NCI-H345 treated with DMSO at 0.1 percent for 48 hours (cell line): Measurements from ENCODE around the gene PHF21B.
"Not testable (repeated sequence)": the region's sequence is repeated elsewhere in the genome, so short reads cannot be mapped to it uniquely, and the experiment has no call there.

Experiments
- DNase-seq: peaks from one replicate; lab custom pipeline; 2025; ENCODE audit not compliant: unreplicated experiment; lab: John Stamatoyannopoulos, UW

PHF21B gene

DNA sequence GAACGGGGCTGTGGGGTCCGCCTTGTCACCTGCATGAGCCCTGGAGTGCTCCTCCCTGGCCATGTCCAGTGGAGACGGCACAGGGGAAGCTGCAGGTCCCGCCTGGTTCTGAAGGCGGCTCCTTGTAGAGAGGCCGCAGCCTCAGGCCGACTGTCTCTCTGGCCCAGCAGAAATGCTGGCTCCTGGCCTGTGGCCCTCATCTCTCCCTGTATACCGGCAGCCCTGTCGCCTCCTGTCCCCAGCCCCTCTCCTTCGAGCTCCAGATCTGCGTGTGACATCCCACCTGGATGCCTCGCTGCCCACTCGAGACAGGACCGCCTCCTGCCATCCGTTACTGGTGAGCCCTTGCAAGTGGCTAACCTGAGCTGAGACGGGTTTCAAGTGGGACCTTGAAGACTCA lies 73.6 kb downstream of the PHF21B start:
- DNase-seq, result no peak

DNA sequence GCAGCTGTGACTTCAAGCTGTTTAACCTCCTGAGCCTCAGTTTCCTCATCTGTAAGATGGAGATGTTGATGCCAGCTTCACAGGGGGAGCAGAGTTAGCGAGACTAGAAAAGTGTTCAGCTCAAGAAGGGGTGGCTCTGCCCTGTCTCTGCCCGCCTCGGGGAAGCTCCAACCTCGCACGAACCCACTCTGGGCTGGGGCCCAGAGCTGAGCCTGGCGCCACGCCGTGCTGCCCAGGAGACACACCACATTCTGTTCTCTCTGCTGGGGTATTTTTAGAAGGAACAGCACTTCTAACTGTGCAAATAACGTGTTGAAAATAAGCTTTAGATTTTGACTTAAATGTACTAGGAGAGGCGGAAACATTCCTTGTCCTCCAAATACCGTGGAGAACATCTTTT lies 74.1 kb downstream of the PHF21B start:
- no peak for DNase-seq

DNA sequence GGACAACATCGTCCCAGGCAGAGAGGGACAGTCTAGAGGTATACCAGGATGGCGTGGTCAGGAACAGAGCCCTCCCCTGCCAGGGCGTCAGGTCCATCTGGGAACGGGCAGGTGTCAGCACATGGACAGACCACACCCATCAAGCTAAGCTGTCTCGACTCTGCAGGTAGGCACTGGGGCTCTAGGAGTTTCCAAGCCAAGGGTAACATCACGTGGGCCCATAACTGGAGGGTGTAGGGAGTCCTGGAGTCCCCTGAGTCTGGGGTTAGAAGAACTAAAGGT lies 75.4 kb downstream of the PHF21B start:
- no peak for DNase-seq

GRCh38 chr22:44933666-44934453 lies 75.9 kb downstream of the PHF21B start:
- DNase-seq, result no peak

GRCh38 chr22:44932493-44932892 lies 77.3 kb downstream of the PHF21B start:
- DNase-seq, result no peak

- no peak for DNase-seq
These were observed 78.0 kb downstream of the PHF21B start for GRCh38 chr22:44931766-44932165.

- no peak for DNase-seq
These were observed 78.7 kb downstream of the PHF21B start for GRCh38 chr22:44931077-44931540.

GRCh38 chr22:44930711-44931035 lies 79.1 kb downstream of the PHF21B start:
- DNase-seq, result no peak

GRCh38 chr22:44930016-44930710 lies 79.6 kb downstream of the PHF21B start:
- DNase-seq, result no peak

DNA sequence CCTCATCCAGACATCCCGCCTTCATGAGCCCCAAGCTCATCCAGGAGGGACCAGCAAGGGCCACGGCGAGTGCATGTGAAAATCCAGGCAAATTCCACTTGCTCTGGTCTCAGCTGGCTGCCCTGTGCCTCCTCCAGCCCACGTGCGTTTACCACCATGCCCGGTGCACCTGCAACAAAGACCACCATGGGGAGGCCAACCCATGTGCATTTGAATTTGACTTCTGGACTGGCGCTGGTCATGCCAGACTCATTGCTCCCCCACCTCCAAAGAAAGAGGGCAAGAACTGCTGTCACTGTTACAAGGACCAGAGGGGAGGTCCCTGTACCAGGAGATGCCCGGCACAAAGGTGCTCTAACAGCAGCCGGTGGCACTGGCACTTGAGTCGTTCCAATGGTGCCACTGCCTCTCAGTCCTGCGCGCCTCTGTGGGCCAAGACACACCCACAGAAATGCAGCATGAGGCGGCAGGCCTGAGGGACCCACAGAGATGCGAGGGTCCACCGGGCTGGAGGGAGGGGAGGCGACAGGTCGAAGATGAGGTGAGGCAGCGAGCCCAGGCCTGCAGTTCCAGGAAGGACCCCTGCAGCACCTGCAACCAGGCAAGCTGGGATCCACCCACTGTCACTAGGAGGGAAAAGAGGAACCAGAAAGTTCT lies 80.3 kb downstream of the PHF21B start:
- DNase-seq, result no peak

GRCh38 chr22:44928711-44929358 lies 81.0 kb downstream of the PHF21B start:
- DNase-seq, result no peak

GRCh38 chr22:44928136-44928463 lies 81.7 kb downstream of the PHF21B start:
- DNase-seq, result no peak

GRCh38 chr22:44927463-44928135 lies 82.2 kb downstream of the PHF21B start:
- no peak for DNase-seq

GRCh38 chr22:44926491-44927415 lies 83.1 kb downstream of the PHF21B start:
- DNase-seq, result no peak

DNA sequence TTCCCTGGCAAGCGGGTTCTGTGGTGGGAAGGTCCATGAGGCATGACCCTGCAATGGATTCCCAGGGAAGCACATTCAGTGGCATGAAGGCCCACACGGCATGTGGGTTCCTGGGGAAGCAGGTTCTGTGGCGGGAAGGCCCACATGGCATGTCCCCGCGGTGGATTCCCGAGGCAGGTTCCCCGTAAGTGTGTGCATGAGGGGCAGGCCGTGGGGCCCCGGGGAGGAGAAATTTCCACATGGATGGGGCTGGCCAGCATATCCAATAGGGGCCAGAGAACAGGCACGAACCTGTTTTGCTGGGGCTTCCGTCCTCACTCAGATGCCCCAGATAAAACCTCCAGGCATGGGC lies 83.7 kb downstream of the PHF21B start:
- DNase-seq, result no peak

DNA sequence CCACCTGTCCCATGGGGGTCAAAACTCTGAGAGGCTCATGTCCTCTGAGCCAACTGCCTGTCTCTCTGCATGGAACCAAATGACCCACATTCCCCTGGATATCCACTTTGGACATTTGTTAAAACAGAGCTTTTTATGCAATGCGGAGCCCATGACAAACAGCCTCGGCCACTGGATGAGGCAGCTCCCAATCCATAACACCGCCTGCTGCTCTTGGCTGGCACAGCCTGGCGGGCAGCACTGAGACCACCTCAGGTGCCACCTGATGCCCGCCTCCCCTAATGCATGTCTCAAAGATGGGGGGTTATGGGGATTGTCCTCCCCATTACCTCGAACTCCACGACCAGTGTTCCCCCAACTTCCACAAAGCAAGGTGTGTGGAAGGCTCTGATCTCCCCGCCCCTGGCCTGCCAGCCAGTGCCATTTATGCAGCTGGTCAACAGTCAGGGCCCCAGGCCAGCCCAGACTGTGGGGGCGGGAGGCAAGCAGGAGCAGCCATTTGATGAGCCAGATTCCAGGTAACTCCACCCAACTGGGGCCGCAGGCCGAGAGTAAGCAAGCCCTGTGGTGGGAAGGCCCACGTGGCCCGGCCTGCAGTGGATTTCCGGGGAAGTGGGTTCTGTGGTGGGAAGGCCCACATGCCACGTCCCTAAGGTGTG lies 84.2 kb downstream of the PHF21B start:
- no peak for DNase-seq

GRCh38 chr22:44924710-44925109 lies 85.1 kb downstream of the PHF21B start:
- DNase-seq, result no peak

- no peak for DNase-seq
These were observed 85.7 kb downstream of the PHF21B start for GRCh38 chr22:44924098-44924497.

- DNase-seq, result not testable (repeated sequence)
These were observed 88.0 kb downstream of the PHF21B start for GRCh38 chr22:44921766-44922165.

DNA sequence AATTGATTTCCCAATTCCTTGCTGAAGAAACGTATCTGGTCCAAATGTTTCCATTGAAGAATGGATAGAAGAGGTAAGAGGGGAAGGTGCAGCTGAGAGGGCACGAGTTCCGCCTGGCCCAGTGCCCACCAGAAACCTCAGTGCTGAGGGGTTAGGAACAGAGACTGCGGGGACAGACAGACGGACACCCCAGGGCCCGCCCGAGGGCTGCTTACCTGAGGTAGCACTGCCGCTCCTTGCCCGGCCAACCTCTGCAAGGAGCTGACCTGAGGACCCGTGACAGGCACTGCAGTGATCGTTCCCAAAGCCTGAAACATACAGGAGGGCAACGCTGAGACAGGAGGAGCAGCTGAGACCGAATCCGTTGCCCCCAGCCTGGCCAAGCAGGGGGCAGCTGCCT lies 89.6 kb downstream of the PHF21B start:
- DNase-seq, result no peak
